Activated naive CD4-positive, alpha-beta T cell (primary cell): ENCODE data around the gene SMARCB1.
"Not testable (repeated sequence)": the region's sequence is repeated elsewhere in the genome, so short reads cannot be mapped to it uniquely, and the experiment has no call there.

Experiments used
- DNase-seq, 4 experiments: peaks; one replicate each; lab custom pipeline; 2025; lab: John Stamatoyannopoulos, UW

SMARCB1 gene

DNA sequence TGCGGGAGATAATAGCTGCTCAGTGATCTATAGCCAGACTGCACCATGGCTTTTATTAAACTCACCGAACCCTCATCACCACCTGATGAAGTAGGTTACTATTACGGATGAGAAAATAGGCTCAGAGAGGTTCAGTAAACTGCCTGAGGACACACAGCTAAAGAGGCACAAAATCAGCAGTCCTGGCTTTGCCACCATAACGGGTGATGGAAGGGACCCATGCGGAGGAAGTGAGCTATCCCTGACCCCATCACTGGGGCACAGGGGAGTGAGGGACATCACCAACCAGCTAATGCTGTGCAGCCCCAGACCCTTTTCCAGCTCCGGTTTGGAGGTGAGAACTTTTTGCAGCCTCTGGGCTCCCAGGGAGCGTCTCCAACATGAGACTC is 59.3 kb downstream of the SMARCB1 start:
- no peak for DNase-seq

DNA sequence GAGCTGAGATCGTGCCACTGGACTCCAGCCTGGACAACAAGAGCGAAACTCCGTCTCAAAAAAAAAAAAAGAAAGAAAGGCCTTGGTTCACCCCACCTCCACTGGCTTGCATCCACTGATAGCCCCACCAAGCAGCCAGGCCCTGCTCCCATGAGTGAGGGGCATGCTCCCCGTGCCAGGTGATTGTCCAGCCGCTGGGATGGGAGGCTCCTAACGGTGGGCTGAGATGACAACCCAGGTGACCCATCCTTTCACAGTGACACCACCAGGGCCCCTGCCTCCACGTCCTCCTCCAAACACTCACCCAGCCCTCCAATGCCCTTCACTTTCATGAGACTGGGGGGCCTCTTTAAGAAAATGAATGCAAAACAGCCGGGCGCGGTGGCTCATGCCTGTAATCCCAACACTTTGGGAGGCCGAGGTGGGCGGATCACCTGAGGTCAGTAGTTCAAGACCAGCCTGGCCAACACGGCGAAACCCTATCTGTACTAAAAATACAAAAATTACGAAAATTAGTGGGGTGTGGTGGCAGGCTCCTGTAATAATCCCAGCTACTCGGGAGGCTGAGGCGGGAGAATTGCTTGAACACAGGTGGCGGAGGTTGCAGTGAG is 60.6 kb downstream of the SMARCB1 start:
- DNase-seq = no peak

DNA sequence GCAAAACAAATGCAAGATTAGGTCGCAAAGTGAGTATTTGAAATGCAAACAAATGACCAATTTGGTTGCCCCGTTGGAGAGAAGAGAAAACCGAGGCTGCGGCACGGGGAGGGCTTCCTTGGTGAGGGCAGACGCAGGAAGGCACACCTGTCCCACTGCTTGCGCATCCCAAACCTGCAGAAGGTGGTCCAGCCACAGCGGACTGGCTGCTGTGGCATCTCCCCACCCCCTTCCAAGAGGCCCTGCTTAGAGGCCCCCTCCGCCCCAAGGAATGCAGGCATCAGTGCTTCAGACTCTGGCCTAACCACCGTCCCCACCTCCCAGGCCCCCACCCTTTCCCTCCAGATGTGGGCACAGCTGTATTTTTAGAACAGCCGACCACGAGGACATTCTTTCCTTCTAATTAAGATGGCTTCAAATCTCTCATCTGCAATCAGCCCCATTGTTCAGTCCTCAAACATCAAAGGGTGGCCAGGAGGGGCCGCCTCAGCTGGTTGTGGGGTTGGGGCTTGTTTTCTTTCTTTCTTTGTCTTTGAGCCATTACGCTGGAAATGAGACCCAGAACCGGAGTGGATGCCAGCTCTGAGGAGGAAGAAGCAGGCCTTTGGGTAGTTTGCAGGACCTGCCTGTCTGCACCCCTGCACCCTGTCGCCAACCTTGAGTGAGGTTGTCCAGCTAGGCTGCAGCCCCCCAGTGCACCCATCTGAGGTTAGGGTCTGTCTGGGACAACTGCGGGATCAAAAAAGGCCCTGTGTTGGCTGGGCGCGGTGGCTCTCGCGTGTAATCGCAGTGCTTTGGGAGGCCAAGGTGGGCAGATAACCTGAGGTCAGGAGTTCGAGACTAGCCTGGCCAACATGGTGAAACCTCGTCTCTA is 61.5 kb downstream of the SMARCB1 start:
- DNase-seq = no peak

DNA sequence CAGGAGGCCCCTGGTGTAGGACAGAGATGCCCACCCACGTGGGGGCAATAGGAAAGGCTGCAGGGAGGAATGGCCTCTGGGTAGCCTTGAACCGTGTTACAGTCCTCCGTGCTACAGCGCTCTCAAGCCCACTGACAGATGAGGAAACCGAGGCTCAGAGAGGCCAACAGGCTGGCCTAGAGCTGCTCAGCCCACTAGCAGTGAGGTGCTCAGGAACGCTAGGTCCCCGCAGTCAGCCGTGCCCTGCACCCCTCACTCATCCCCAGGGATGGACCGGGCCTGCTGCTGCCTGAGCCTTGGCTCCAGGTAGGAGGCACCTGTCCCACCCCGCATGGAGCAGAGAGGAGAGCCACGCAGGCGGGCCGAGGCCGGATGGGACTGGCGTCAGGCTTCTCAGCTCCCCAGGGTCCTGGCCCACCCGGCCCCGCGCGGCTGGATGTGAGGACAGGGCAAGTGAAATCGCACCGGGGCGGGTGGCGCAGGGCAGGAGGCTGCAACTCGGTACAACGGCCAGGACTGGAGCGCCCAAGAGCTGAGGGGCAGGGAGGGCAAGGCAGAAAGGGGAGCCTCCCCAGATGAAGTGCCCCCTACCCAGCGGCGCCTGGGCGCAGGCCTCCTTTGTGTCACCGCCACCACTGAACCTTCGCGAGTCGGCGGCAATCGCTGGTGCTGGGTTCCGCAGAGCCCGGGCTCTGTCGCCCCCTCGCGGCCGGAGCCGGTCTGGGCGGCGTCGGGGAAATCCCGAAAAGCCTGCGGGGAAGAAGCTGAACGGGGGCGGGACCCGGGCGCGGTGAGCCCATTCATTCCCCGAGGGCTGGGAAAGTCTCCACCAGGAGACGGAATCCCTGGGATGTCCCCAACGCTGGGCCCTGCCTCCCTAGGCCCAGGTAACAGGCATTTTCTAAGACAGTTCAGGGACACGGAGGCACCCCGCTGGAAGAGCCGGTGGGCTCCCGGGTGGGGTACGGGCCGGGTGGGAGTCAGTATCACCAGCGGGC is 62.5 kb downstream of the SMARCB1 start:
- DNase-seq = peak; percentile 71 to 85 (median 80)

GRCh38 chr22:23850136-23850611 is 63.4 kb downstream of the SMARCB1 start:
- no peak for DNase-seq

- no peak for DNase-seq
These were observed 70.2 kb downstream of the SMARCB1 start for GRCh38 chr22:23856721-23857605.

GRCh38 chr22:23857606-23858483 is 71.1 kb downstream of the SMARCB1 start, which contains the start of gene SLC2A11:
Gene SLC2A11 (plus strand): TSS chr22:23857875. CDS start chr22:23858000, 125 bp downstream.
- peak; percentile 78 to 84 (median 82) for DNase-seq

GRCh38 chr22:23858484-23858815 is 71.7 kb downstream of the SMARCB1 start:
- no peak for DNase-seq

- no peak for DNase-seq
These were observed 72.4 kb downstream of the SMARCB1 start for GRCh38 chr22:23859201-23859600.

DNA sequence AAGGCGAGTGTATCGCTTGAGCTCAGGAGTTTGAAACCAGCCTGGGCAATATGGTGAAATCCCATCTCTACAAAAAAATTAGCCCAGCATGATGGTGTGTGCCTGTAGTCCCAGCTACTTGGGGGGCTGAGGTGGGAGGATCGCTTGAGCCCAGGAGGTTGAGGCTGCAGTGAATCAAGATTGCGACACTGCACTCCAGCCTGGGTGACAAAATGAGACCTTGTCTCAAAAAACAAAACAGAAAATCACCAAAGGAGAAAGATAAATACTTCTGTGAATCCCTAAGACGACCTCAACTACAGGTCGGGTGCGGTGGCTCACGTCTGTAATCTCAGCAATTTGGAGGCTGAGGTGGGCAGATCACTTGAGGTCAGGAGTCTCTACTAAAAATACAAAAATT is 73.4 kb downstream of the SMARCB1 start:
- not testable (repeated sequence) for DNase-seq

DNA sequence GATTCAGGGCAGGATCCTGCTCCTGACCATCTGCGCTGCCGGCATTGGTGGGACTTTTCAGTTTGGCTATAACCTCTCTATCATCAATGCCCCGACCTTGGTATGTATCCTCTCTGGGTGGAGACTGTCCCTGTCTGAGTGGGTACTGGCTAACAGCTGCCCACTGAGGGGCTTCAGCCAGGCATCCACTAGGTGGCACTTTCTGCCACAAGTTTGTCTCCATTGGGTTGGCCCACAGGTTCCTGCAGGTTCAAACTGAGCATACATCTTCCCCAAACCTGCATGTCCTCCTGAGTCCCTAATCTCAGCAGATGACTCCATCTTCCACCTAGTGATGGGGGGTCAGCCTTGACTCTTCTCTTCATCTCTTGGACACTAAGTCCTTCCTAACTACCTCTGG is 75.3 kb downstream of the SMARCB1 start:
- peak in 2 of 4 experiments; percentile 7 to 8 for DNase-seq

DNA sequence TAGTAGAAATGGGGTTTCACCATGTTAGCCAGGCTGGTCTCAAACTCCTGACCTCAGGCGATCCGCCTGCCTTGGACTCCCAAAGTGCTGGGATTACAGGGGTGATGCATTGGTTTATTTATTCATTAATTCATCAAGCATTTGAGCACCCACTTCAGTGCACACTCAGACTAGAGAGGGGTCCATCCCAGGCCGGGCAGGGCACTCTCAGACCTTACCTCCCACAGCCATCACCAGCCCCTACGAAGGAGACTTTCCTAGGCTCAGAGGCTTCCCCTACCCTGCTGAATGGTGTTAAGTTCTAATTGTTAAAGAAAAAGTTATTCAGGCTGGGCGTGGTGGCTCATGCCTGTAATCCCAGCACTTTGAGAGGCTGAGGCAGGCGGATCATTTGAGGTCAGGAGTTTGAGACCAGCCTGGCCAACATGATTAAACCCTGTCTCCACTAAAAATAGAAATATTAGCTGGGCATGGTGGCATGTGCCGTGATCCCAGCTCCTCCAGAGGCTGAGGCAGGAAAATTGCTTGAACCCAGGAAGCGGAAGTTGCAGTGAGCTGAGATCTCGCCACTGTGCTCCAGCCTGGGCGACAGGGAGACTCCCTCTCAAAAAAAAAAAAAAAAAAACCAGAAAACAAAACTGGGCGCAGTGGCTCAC is 77.9 kb downstream of the SMARCB1 start:
- DNase-seq = not testable (repeated sequence)

DNA sequence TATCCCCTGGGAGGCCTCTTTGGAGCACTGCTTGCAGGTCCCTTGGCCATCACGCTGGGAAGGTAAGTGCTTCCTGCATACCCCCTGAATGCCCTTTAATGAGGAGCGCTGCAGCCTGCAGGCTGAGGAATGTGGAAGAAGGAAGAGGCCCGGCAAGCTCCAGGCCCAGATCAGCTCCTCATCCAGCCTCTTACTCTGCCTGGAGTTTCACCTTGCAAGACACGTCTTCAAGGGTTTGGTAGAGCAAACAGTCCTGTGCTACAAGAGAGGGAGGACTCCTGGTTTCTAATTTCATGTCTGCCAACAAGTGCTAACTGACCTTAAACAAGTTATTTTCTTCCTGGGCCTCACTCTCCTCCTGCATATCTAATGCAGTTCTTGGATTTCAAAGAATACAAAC is 81.8 kb downstream of the SMARCB1 start:
- DNase-seq = no peak

DNA sequence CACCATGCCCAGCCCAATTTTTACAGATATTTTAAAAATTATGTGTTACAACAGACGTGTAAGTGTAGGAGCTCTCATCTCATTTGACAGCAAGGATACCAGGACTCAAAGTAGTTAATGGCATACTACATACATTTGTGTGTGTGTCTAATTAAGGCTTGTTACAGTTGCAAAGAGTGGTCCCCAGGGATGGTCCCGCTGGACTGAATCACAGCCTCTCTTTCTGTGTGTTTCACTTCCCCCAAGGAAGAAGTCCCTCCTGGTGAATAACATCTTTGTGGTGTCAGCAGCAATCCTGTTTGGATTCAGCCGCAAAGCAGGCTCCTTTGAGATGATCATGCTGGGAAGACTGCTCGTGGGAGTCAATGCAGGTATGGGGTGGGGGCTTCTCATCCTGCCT is 88.1 kb downstream of the SMARCB1 start:
- no peak for DNase-seq

GRCh38 chr22:23875801-23876200 is 89.0 kb downstream of the SMARCB1 start:
- no peak for DNase-seq

GRCh38 chr22:23877566-23877965 is 90.8 kb downstream of the SMARCB1 start:
- no peak for DNase-seq

DNA sequence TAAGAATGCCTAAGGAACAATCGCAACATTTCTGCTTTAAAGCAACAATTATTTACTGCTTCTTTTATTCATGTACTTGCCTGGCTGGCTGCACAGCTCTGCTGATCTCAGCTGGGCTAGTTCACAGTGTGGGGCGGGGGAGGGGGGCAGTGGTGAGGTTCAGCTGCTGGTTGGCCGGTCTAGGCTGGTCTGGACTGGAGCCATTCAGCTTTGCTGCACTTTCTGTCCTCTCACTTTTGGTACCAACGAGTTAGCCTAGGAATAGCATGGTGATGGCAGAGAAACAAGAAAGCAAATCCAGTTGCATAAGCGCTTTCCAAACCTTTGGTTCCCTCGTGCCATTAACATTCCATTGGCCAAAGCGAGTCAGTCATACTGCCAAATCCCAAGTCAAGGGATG is 91.5 kb downstream of the SMARCB1 start:
- no peak for DNase-seq

GRCh38 chr22:23882370-23882769 is 95.6 kb downstream of the SMARCB1 start:
- no peak for DNase-seq

DNA sequence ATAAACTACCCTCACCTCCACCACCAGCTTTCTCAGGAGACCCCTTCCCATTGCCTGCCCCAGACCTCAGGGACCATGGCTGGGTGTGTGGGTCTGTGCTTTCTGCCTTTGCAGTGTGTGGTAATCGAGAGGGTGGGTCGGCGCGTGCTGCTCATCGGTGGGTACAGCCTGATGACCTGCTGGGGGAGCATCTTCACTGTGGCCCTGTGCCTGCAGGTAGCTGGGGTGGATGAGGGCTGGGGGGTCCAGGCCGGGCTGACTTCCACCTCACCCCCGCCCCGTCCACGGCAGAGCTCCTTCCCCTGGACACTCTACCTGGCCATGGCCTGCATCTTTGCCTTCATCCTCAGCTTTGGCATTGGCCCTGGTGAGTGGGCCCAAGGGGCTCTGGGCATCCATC is 96.9 kb downstream of the SMARCB1 start:
- no peak for DNase-seq

- DNase-seq = no peak
These were observed 97.4 kb downstream of the SMARCB1 start for GRCh38 chr22:23884140-23884539.
